ENCODE data around the gene MOV10L1.

MOV10L1 gene

GRCh38 chr22:50080077-50080465 lies 9.7 kb upstream of the MOV10L1 start:
- Histone ChIP-seq H3K9me3 (ENCODE audit: control insufficient read depth in 2 of 2, low read length in 2 of 2) (no peaks in the 10 kb centered on the region), H3K27me3 (ENCODE audit: control insufficient read depth in 2 of 2, insufficient read depth in 2 of 2, low read length in 2 of 2) (peaks cover 4% of the 10 kb centered on the region in 2 donors), H3K9ac (ENCODE audit: low read depth in 1 of 2, low read length in 2 of 2) (no peak overlapping the region), H3K4me3 (ENCODE audit: low read length in 2 of 2) (no peak overlapping the region), H3K36me3 (ENCODE audit: control insufficient read depth in 2 of 2, insufficient read depth in 2 of 2, low read length in 2 of 2) (no peaks in the 10 kb centered on the region), H3K4me1 (ENCODE audit: control insufficient read depth in 2 of 2, insufficient read depth in 2 of 2, low read length in 2 of 2) (no peaks in the 10 kb centered on the region), H3K27ac (ENCODE audit: low read depth in 2 of 2, low read length in 2 of 2) (no peak overlapping the region)

GRCh38 chr22:50081426-50082196 lies 8.2 kb upstream of the MOV10L1 start:
- H3K4me1 ChIP-seq (ENCODE audit: control insufficient read depth in 2 of 2, insufficient read depth in 2 of 2, low read length in 2 of 2), result no peaks in the 10 kb centered on the region
- H3K4me3 ChIP-seq (ENCODE audit: low read length in 2 of 2), result no peak overlapping the region
- peaks cover 2 to 8% of the 10 kb centered on the region in 2 donors for H3K27me3 ChIP-seq (ENCODE audit: control insufficient read depth in 2 of 2, insufficient read depth in 2 of 2, low read length in 2 of 2)
- H3K9ac ChIP-seq (ENCODE audit: low read depth in 1 of 2, low read length in 2 of 2), result no peak overlapping the region
- no peaks in the 10 kb centered on the region for H3K9me3 ChIP-seq (ENCODE audit: control insufficient read depth in 2 of 2, low read length in 2 of 2)
- H3K36me3 ChIP-seq (ENCODE audit: control insufficient read depth in 2 of 2, insufficient read depth in 2 of 2, low read length in 2 of 2), result no peaks in the 10 kb centered on the region
- no peak overlapping the region for H3K27ac ChIP-seq (ENCODE audit: low read depth in 2 of 2, low read length in 2 of 2)

- H3K9me3 ChIP-seq (ENCODE audit: control insufficient read depth in 2 of 2, low read length in 2 of 2), result no peaks in the 10 kb centered on the region
- H3K4me1 ChIP-seq (ENCODE audit: control insufficient read depth in 2 of 2, insufficient read depth in 2 of 2, low read length in 2 of 2), result no peaks in the 10 kb centered on the region
- H3K9ac ChIP-seq (ENCODE audit: low read depth in 1 of 2, low read length in 2 of 2), result no peak overlapping the region
- no peak overlapping the region for H3K27ac ChIP-seq (ENCODE audit: low read depth in 2 of 2, low read length in 2 of 2)
- H3K4me3 ChIP-seq (ENCODE audit: low read length in 2 of 2), result no peak overlapping the region
- peaks cover 0 to 8% of the 10 kb centered on the region in 2 donors for H3K27me3 ChIP-seq (ENCODE audit: control insufficient read depth in 2 of 2, insufficient read depth in 2 of 2, low read length in 2 of 2)
- no peaks in the 10 kb centered on the region for H3K36me3 ChIP-seq (ENCODE audit: control insufficient read depth in 2 of 2, insufficient read depth in 2 of 2, low read length in 2 of 2)
These were observed 7.5 kb upstream of the MOV10L1 start for GRCh38 chr22:50082197-50082715.

- Histone ChIP-seq H3K9ac (ENCODE audit: low read depth in 1 of 2, low read length in 2 of 2) (no peak overlapping the region), H3K27ac (ENCODE audit: low read depth in 2 of 2, low read length in 2 of 2) (no peak overlapping the region), H3K27me3 (ENCODE audit: control insufficient read depth in 2 of 2, insufficient read depth in 2 of 2, low read length in 2 of 2) (peaks cover 0 to 8% of the 10 kb centered on the region in 2 donors), H3K36me3 (ENCODE audit: control insufficient read depth in 2 of 2, insufficient read depth in 2 of 2, low read length in 2 of 2) (no peaks in the 10 kb centered on the region), H3K4me3 (ENCODE audit: low read length in 2 of 2) (no peak overlapping the region), H3K9me3 (ENCODE audit: control insufficient read depth in 2 of 2, low read length in 2 of 2) (no peaks in the 10 kb centered on the region), H3K4me1 (ENCODE audit: control insufficient read depth in 2 of 2, insufficient read depth in 2 of 2, low read length in 2 of 2) (no peaks in the 10 kb centered on the region)
These were observed 6.8 kb upstream of the MOV10L1 start for GRCh38 chr22:50082961-50083461.

- H3K4me1 ChIP-seq (ENCODE audit: control insufficient read depth in 2 of 2, insufficient read depth in 2 of 2, low read length in 2 of 2), result no peaks in the 10 kb centered on the region
- H3K27me3 ChIP-seq (ENCODE audit: control insufficient read depth in 2 of 2, insufficient read depth in 2 of 2, low read length in 2 of 2), result peaks cover 0 to 8% of the 10 kb centered on the region in 2 donors
- no peak overlapping the region for H3K9ac ChIP-seq (ENCODE audit: low read depth in 1 of 2, low read length in 2 of 2)
- H3K36me3 ChIP-seq (ENCODE audit: control insufficient read depth in 2 of 2, insufficient read depth in 2 of 2, low read length in 2 of 2), result no peaks in the 10 kb centered on the region
- no peak overlapping the region for H3K4me3 ChIP-seq (ENCODE audit: low read length in 2 of 2)
- no peaks in the 10 kb centered on the region for H3K9me3 ChIP-seq (ENCODE audit: control insufficient read depth in 2 of 2, low read length in 2 of 2)
- H3K27ac ChIP-seq (ENCODE audit: low read depth in 2 of 2, low read length in 2 of 2), result no peak overlapping the region
These were observed 6.2 kb upstream of the MOV10L1 start for GRCh38 chr22:50083462-50084079.

GRCh38 chr22:50084080-50084477 lies 5.7 kb upstream of the MOV10L1 start:
- Histone ChIP-seq H3K9me3 (ENCODE audit: control insufficient read depth in 2 of 2, low read length in 2 of 2) (no peaks in the 10 kb centered on the region), H3K4me1 (ENCODE audit: control insufficient read depth in 2 of 2, insufficient read depth in 2 of 2, low read length in 2 of 2) (no peaks in the 10 kb centered on the region), H3K36me3 (ENCODE audit: control insufficient read depth in 2 of 2, insufficient read depth in 2 of 2, low read length in 2 of 2) (no peaks in the 10 kb centered on the region), H3K27ac (ENCODE audit: low read depth in 2 of 2, low read length in 2 of 2) (no peak overlapping the region), H3K4me3 (ENCODE audit: low read length in 2 of 2) (no peak overlapping the region), H3K27me3 (ENCODE audit: control insufficient read depth in 2 of 2, insufficient read depth in 2 of 2, low read length in 2 of 2) (peaks cover 0 to 8% of the 10 kb centered on the region in 2 donors), H3K9ac (ENCODE audit: low read depth in 1 of 2, low read length in 2 of 2) (no peak overlapping the region)

- no peaks in the 10 kb centered on the region for H3K9me3 ChIP-seq (ENCODE audit: control insufficient read depth in 2 of 2, low read length in 2 of 2)
- peaks cover 0 to 8% of the 10 kb centered on the region in 2 donors for H3K27me3 ChIP-seq (ENCODE audit: control insufficient read depth in 2 of 2, insufficient read depth in 2 of 2, low read length in 2 of 2)
- H3K9ac ChIP-seq (ENCODE audit: low read depth in 1 of 2, low read length in 2 of 2), result no peak overlapping the region
- no peak overlapping the region for H3K27ac ChIP-seq (ENCODE audit: low read depth in 2 of 2, low read length in 2 of 2)
- H3K4me1 ChIP-seq (ENCODE audit: control insufficient read depth in 2 of 2, insufficient read depth in 2 of 2, low read length in 2 of 2), result no peaks in the 10 kb centered on the region
- no peak overlapping the region for H3K4me3 ChIP-seq (ENCODE audit: low read length in 2 of 2)
- H3K36me3 ChIP-seq (ENCODE audit: control insufficient read depth in 2 of 2, insufficient read depth in 2 of 2, low read length in 2 of 2), result no peaks in the 10 kb centered on the region
These were observed 5.2 kb upstream of the MOV10L1 start for GRCh38 chr22:50084614-50085021.

GRCh38 chr22:50085211-50085972 lies 4.4 kb upstream of the MOV10L1 start, which contains the start of gene MLC1:
Gene MLC1 (minus strand): TSS chr22:50085426. CDS start chr22:50084902, 524 bp downstream.
- no peaks in the 10 kb centered on the region for H3K9me3 ChIP-seq (ENCODE audit: control insufficient read depth in 2 of 2, low read length in 2 of 2)
- no peak within 1 kb of the TSS for H3K27ac ChIP-seq (ENCODE audit: low read depth in 2 of 2, low read length in 2 of 2)
- H3K36me3 ChIP-seq (ENCODE audit: control insufficient read depth in 2 of 2, insufficient read depth in 2 of 2, low read length in 2 of 2), result no peaks in the 10 kb centered on the region
- H3K27me3 ChIP-seq (ENCODE audit: control insufficient read depth in 2 of 2, insufficient read depth in 2 of 2, low read length in 2 of 2), result peaks cover 0 to 5% of the 10 kb centered on the region in 2 donors
- H3K4me3 ChIP-seq (ENCODE audit: low read length in 2 of 2), result peak within 1 kb of the TSS in 1 of 2 donors; percentile 31
- H3K9ac ChIP-seq (ENCODE audit: low read depth in 1 of 2, low read length in 2 of 2), result no peak within 1 kb of the TSS
- H3K4me1 ChIP-seq (ENCODE audit: control insufficient read depth in 2 of 2, insufficient read depth in 2 of 2, low read length in 2 of 2), result no peaks in the 10 kb centered on the region

GRCh38 chr22:50086526-50086925 lies 3.3 kb upstream of the MOV10L1 start:
- H3K4me1 ChIP-seq (ENCODE audit: control insufficient read depth in 2 of 2, insufficient read depth in 2 of 2, low read length in 2 of 2), result no peaks in the 10 kb centered on the region
- H3K27ac ChIP-seq (ENCODE audit: low read depth in 2 of 2, low read length in 2 of 2), result no peak overlapping the region
- H3K36me3 ChIP-seq (ENCODE audit: control insufficient read depth in 2 of 2, insufficient read depth in 2 of 2, low read length in 2 of 2), result no peaks in the 10 kb centered on the region
- H3K4me3 ChIP-seq (ENCODE audit: low read length in 2 of 2), result no peak overlapping the region
- no peaks in the 10 kb centered on the region for H3K9me3 ChIP-seq (ENCODE audit: control insufficient read depth in 2 of 2, low read length in 2 of 2)
- peaks cover 0 to 5% of the 10 kb centered on the region in 2 donors for H3K27me3 ChIP-seq (ENCODE audit: control insufficient read depth in 2 of 2, insufficient read depth in 2 of 2, low read length in 2 of 2)
- no peak overlapping the region for H3K9ac ChIP-seq (ENCODE audit: low read depth in 1 of 2, low read length in 2 of 2)

Data from mucosa of rectum (tissue), 2 donors.